Muscle of leg (tissue), 11 donors: Measurements from ENCODE around the gene IL1RAPL2. TPM values are rescaled to one million over a fixed set of nuclear protein-coding genes. Genes with fewer than 3 reads are reported as not detected.

Experiments used
- DNase-seq: peaks from one replicate; pipeline ENCODE4 v3.0.0; 2013
- H3K27ac ChIP-seq: one replicate; pipeline ENCODE4 v1.5.1; 2013; ENCODE audit warnings: mild to moderate bottlenecking, low read length, control low read depth
- H3K27me3 ChIP-seq: one replicate; pipeline ENCODE4 v1.6.1; 2013; ENCODE audit warnings: low read length; ENCODE audit not compliant: control insufficient read depth, insufficient read depth
- H3K36me3 ChIP-seq: one replicate; pipeline ENCODE4 v1.6.1; 2013; ENCODE audit warnings: low read length; ENCODE audit not compliant: control insufficient read depth, insufficient read depth
- H3K4me1 ChIP-seq: one replicate; pipeline ENCODE4 v1.6.1; 2013; ENCODE audit warnings: low read length; ENCODE audit not compliant: control insufficient read depth, insufficient read depth
- H3K4me3 ChIP-seq: one replicate; pipeline ENCODE4 v1.5.1; 2013; ENCODE audit warnings: low read length, control low read depth
- H3K9me3 ChIP-seq: replicated peaks from 2 replicates; pipeline ENCODE4 v1.6.1; 2013; ENCODE audit warnings: low read depth, low read length; ENCODE audit not compliant: control insufficient read depth
- WGBS: methylation state at CpG from one replicate; pipeline ENCODE4 v1.1.5; 2013; ENCODE audit warnings: missing lambda C conversion rate; ENCODE audit not compliant: insufficient coverage; 5-methylcytosine and 5-hydroxymethylcytosine counted together
- polyA plus RNA-seq, 8 donors: library from polyadenylated mRNA; unstranded; fragments of 120-200 nt; gene quantifications; one replicate each; pipeline versions ENCODE4 v1.2.1 to v1.2.3, GENCODE V29; 2013; ENCODE audit warnings: inconsistent platforms in 1 of 8, low replicate concordance in 1 of 8; ENCODE audit not compliant: insufficient read length in 8 of 8, insufficient read depth in 1 of 8
- total RNA-seq: library from RNA; stranded (reverse); fragments of 120-200 nt; gene quantifications from one replicate; pipeline ENCODE4 v1.2.4, GENCODE V29; 2013

The IL1RAPL2 gene
- total and polyA plus RNA-seq, 9 donors = 1.7 to 3.9 (median 3.0) TPM

DNA sequence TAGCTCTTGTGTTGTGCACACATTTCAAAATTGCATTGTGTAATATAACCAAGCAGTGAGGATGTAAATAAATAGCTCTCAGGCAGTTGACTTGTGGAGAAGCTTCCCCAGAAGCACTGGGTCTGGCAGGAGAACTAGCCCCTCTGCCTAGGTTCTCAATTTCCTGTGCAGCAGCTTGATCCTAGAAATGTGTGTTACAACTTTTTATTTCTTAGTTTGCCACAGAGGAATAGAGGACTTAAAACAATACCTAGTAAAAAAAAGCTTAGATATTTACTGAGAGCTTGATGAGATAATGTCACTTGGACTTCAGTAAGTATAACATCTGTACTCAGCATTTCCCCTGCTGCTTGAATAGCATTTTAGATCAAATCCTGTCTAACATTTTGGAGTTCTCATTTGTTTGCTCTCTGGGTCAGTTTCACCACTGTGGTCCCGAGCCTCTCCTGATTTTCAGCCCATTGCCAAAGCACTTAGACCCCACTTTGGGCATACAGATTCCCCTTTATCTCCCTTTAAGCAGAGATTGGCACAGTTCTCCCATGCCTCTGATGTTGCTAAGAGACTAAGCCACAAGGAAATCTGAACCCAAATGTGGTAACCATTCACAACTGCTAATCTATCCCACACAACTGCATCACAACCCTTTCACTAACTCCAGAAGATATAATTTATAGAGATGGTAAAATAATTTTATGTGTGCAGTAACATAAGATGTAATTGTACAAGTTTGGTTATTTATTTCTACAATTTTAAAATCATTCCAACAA is 1158.2 kb downstream of the IL1RAPL2 start:
- H3K27me3 ChIP-seq = no peaks in the 10 kb centered on the region
- 14% methylated on average over 1 of the region's 1 CpG for WGBS
- peaks cover 3% of the 10 kb centered on the region for H3K4me1 ChIP-seq
- no peak overlapping the region for H3K4me3 ChIP-seq
- no peaks in the 10 kb centered on the region for H3K36me3 ChIP-seq
- H3K27ac ChIP-seq = peak overlapping the region; percentile 72
- DNase-seq = peak; percentile 84
- no peaks in the 10 kb centered on the region for H3K9me3 ChIP-seq

DNA sequence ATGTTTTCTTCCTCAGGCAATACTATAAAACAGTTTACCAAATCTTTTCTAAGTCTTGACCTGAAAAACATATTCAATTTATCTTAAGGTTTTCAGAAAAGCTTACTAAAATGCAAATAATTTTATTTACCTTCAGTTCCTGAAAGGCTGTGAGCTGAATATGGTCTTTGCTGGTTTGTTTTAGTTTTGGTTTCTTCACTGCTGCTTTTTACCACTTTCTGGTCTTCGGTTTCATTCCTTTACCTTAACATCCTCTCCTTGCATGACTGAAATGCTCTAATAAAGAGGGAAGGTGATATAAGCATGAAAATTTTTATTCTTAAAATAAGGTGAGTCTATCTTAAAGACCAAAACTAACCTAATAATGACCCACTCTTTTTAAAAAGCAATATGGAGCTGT is 1159.2 kb downstream of the IL1RAPL2 start:
- Histone ChIP-seq H3K9me3 (no peaks in the 10 kb centered on the region), H3K4me3 (no peak overlapping the region), H3K27ac (no peak overlapping the region), H3K4me1 (peaks cover 3% of the 10 kb centered on the region), H3K27me3 (no peaks in the 10 kb centered on the region), H3K36me3 (no peaks in the 10 kb centered on the region)
- no CpG with 5 or more reads among the region's 1 CpG for WGBS
- DNase-seq = no peak

- DNase-seq = no peak
- Histone ChIP-seq H3K9me3 (peaks cover 2% of the 10 kb centered on the region), H3K27me3 (peaks cover 5% of the 10 kb centered on the region), H3K36me3 (no peaks in the 10 kb centered on the region), H3K27ac (no peak overlapping the region), H3K4me1 (peaks cover 3% of the 10 kb centered on the region), H3K4me3 (no peak overlapping the region)
- 60% methylated on average over 1 of the region's 2 CpGs for WGBS
These were observed 1172.2 kb downstream of the IL1RAPL2 start for GRCh38 chrX:105738162-105738561.

DNA sequence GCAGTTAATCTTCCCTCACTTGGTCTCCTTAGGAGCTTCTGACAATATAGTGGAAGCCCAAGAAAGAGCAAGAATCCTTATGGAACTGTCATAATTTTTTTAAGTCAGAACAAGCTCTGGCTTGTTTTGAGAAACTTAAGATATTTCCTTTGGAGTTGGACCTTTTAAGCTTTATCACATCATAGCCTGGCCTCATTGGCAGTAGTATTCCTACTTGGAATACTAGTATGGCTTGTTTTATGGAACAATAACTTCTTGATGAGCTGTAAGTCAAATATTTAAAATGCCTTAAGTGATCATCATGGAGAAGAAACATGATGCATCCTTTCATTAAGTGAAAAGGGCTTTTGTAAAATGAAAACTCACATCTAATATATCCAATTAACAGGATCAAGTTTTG is 1178.3 kb downstream of the IL1RAPL2 start:
- peak; percentile 50 for DNase-seq
- no peaks in the 10 kb centered on the region for H3K36me3 ChIP-seq
- H3K9me3 ChIP-seq = peaks cover 2% of the 10 kb centered on the region
- peaks cover 8% of the 10 kb centered on the region for H3K27me3 ChIP-seq
- H3K4me3 ChIP-seq = no peak overlapping the region
- H3K27ac ChIP-seq = no peak overlapping the region
- no peaks in the 10 kb centered on the region for H3K4me1 ChIP-seq

DNA sequence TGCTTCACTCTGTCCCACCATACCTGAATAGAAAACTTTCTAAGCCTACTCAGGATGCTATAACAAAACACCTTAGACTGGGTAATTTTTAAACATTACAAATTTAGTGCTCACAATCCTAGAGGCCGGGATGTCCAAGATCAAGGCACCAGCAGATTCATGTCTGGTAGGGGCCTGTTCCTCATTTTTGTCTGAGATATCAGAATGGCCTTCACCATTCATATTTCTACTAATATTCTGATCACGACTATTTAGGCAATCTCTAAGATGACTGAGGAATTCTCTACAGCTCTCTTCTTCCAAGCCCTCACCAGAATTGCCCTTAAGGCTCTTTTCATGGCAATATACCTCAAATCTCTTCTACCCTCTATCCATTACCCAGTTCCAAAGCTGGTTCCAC is 1178.9 kb downstream of the IL1RAPL2 start:
- H3K27me3 ChIP-seq = peaks cover 8% of the 10 kb centered on the region

GRCh38 chrX:105745863-105746262 is 1179.9 kb downstream of the IL1RAPL2 start:
- no peak overlapping the region for H3K4me3 ChIP-seq
- H3K36me3 ChIP-seq = no peaks in the 10 kb centered on the region
- H3K27me3 ChIP-seq = peaks cover 6% of the 10 kb centered on the region
- 60% methylated on average over 1 of the region's 2 CpGs for WGBS
- no peak for DNase-seq
- no peak overlapping the region for H3K27ac ChIP-seq
- no peaks in the 10 kb centered on the region for H3K4me1 ChIP-seq
- no peaks in the 10 kb centered on the region for H3K9me3 ChIP-seq

More for the DNA sequence above, 1178.9 kb downstream of the IL1RAPL2 start:
- H3K27ac ChIP-seq = no peak overlapping the region
- H3K36me3 ChIP-seq = no peaks in the 10 kb centered on the region
- H3K4me1 ChIP-seq = no peaks in the 10 kb centered on the region
- H3K9me3 ChIP-seq = peaks cover 2% of the 10 kb centered on the region
- H3K4me3 ChIP-seq = no peak overlapping the region
- DNase-seq = no peak
- WGBS = 68% methylated on average over 2 of the region's 2 CpGs

GRCh38 chrX:105752338-105752956 is 1186.4 kb downstream of the IL1RAPL2 start:
- Histone ChIP-seq H3K4me1 (peaks cover 5% of the 10 kb centered on the region), H3K9me3 (no peaks in the 10 kb centered on the region), H3K4me3 (no peak overlapping the region), H3K27me3 (no peaks in the 10 kb centered on the region), H3K36me3 (no peaks in the 10 kb centered on the region), H3K27ac (peak overlapping the region; percentile 45)
- 40% methylated on average over 2 of the region's 6 CpGs for WGBS
- peak; percentile 57 for DNase-seq

- Histone ChIP-seq H3K36me3 (no peaks in the 10 kb centered on the region), H3K9me3 (no peaks in the 10 kb centered on the region), H3K27ac (peak overlapping the region; percentile 56), H3K4me1 (peaks cover 8% of the 10 kb centered on the region), H3K27me3 (no peaks in the 10 kb centered on the region), H3K4me3 (no peak overlapping the region)
- 33% methylated on average over 2 of the region's 4 CpGs for WGBS
- peak; percentile 94 for DNase-seq
These were observed 1187.4 kb downstream of the IL1RAPL2 start for GRCh38 chrX:105753411-105753810.

- no CpG with 5 or more reads among the region's 2 CpGs for WGBS
- no peaks in the 10 kb centered on the region for H3K36me3 ChIP-seq
- no peak overlapping the region for H3K4me3 ChIP-seq
- H3K27ac ChIP-seq = peak overlapping the region; percentile 52
- DNase-seq = peak; percentile 75
- peaks cover 12% of the 10 kb centered on the region for H3K4me1 ChIP-seq
- H3K27me3 ChIP-seq = no peaks in the 10 kb centered on the region
- H3K9me3 ChIP-seq = no peaks in the 10 kb centered on the region
These were observed 1188.4 kb downstream of the IL1RAPL2 start for GRCh38 chrX:105754286-105754964.

DNA sequence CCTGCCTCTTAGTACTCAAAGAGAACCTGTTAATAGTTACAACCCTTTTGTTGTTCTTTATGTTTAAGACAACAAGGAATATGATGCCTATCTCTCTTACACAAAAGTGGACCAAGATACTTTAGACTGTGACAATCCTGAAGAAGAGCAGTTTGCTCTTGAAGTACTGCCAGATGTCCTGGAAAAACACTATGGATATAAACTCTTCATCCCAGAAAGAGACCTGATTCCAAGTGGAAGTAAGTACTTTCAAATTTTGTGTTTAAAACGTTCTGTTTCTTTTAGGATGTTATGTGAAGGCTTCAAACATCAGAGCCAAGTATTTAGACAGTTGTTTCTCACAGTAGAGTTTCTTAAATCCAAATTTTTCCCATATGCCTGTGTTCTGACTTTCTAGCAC is 1189.1 kb downstream of the IL1RAPL2 start:
- Histone ChIP-seq H3K27ac (peak overlapping the region; percentile 52), H3K4me1 (peaks cover 12% of the 10 kb centered on the region), H3K9me3 (no peaks in the 10 kb centered on the region), H3K36me3 (no peaks in the 10 kb centered on the region), H3K27me3 (no peaks in the 10 kb centered on the region), H3K4me3 (no peak overlapping the region)
- no CpG with 5 or more reads among the region's 1 CpG for WGBS
- DNase-seq = peak; percentile 83
